GM12878 (cell line): Measurements from ENCODE around the gene KLF11. TPM values are rescaled to one million over a fixed set of nuclear protein-coding genes. Genes with fewer than 3 reads are reported as not detected.

ENCODE experiments used
- ATAC-seq: fragments of 200-7000 bp; cut with Tn5 transposase; 3 replicates; pipeline ENCODE4 v1.9.1; 2020; ENCODE audit warnings: mild to moderate bottlenecking, moderate library complexity
- BruUV-seq: library from RNA; stranded (reverse); fragments of 400-500 nt; replicated peaks from 2 replicates; lab custom pipeline; 2021; lab: Mats Ljungman, UMichigan
- CTCF ChIA-PET: fragments of 300-600 bp; sonication (Branson Sonifier 250); formaldehyde crosslinking; extraction: SDS; loops from one replicate; lab custom pipeline; 2021; ENCODE audit warnings: inconsistent platforms; lab: Yijun Ruan, JAX
- POLR2A ChIA-PET: fragments of 350-600 bp; formaldehyde crosslinking; extraction: SDS; loops from one replicate; lab custom pipeline; 2021; ENCODE audit warnings: inconsistent platforms; lab: Charles Lee
- RAD21 ChIA-PET: fragments of 300-600 bp; sonication (Branson Sonifier 250); formaldehyde crosslinking; loops from one replicate; lab custom pipeline; 2023; ENCODE audit warnings: antibody characterized with exemption; ENCODE audit not compliant: unreplicated experiment; lab: Charles Lee
- SMC1A ChIA-PET: fragments of 300-600 bp; sonication (Branson Sonifier 250); formaldehyde crosslinking; loops from one replicate; lab custom pipeline; 2023; ENCODE audit not compliant: unreplicated experiment, uncharacterized antibody; lab: Charles Lee
- DNase-seq: peaks from one replicate; pipeline ENCODE4 v3.0.0-alpha.2; 2011; ENCODE audit warnings: low read depth, low spot score
- FAIRE-seq: peaks from 3 replicates; lab custom pipeline; 2011; peaks lifted over from hg19 to GRCh38; lab: Jason Lieb, UNC
- H2AFZ ChIP-seq: 2 replicates; pipeline ENCODE4 v1.6.0; 2011; ENCODE audit warnings: low read depth, low read length, control low read depth; ENCODE audit not compliant: control insufficient read depth
- H3K27ac ChIP-seq: 2 replicates; pipeline ENCODE4 v1.5.1; 2011; ENCODE audit warnings: control low read depth; ENCODE audit not compliant: control insufficient read depth, insufficient read depth
- H3K27me3 ChIP-seq, 2 experiments: replicated peaks in 1 of 2; 2 replicates each; pipeline versions ENCODE4 v1.6.0 to v1.6.1; 2011; ENCODE audit warnings: low read length in 1 of 2; ENCODE audit not compliant: control insufficient read depth in 2 of 2, insufficient read depth in 2 of 2
- H3K36me3 ChIP-seq, 2 experiments: 2 replicates each; pipeline ENCODE4 v1.5.1; 2011; ENCODE audit warnings: low read length in 1 of 2; ENCODE audit not compliant: control insufficient read depth in 2 of 2, insufficient read depth in 2 of 2
- H3K4me1 ChIP-seq: 2 replicates; pipeline ENCODE4 v1.6.1; 2011; ENCODE audit warnings: mild to moderate bottlenecking, low read length, moderate library complexity, mixed read lengths; ENCODE audit not compliant: control insufficient read depth, insufficient read depth
- H3K4me2 ChIP-seq: 2 replicates; pipeline ENCODE4 v1.6.0; 2011; ENCODE audit warnings: control low read depth; ENCODE audit not compliant: control insufficient read depth, insufficient read depth
- H3K4me3 ChIP-seq: fragments of 200-600 bp; sonication (generic); 2 replicates; pipeline ENCODE4 v1.5.1; 2016
- H3K79me2 ChIP-seq: 2 replicates; pipeline ENCODE4 v1.6.0; 2011; ENCODE audit warnings: low read length; ENCODE audit not compliant: control insufficient read depth, insufficient read depth
- H3K9ac ChIP-seq: 2 replicates; pipeline ENCODE4 v1.8.0; 2011; ENCODE audit warnings: low read length, control low read depth, mixed read lengths; ENCODE audit not compliant: control insufficient read depth, insufficient read depth
- H3K9me3 ChIP-seq: replicated peaks from 3 replicates; pipeline ENCODE4 v1.5.1; 2011; ENCODE audit warnings: mild to moderate bottlenecking, low read length; ENCODE audit not compliant: control insufficient read depth, insufficient read depth
- H4K20me1 ChIP-seq: 2 replicates; pipeline ENCODE4 v1.6.0; 2011; ENCODE audit not compliant: control insufficient read depth, insufficient read depth
- BCL3 ChIP-seq: IDR thresholded peaks from 2 replicates; pipeline ENCODE4 v1.6.1; 2011; ENCODE audit warnings: borderline replicate concordance, low read depth, mild to moderate bottlenecking, moderate library complexity, low read length; ENCODE audit not compliant: insufficient read depth, poor library complexity, severe bottlenecking
- BRCA1 ChIP-seq: IDR thresholded peaks from 2 replicates; pipeline ENCODE4 v1.6.1; 2011; ENCODE audit warnings: low read depth, low read length, improper control_type of control experiment
- CBFB ChIP-seq: IDR thresholded peaks from 2 replicates; pipeline ENCODE4 v1.6.1; 2016; ENCODE audit warnings: antibody characterized with exemption, low read depth
- CTCF ChIP-seq, 3 experiments: IDR thresholded peaks in 2 of 3; conservative IDR thresholded peaks in 1 of 3; 2 replicates each; pipeline ENCODE4 v1.5.1; 2011; ENCODE audit warnings: low read depth in 3 of 3, low read length in 3 of 3, mild to moderate bottlenecking in 3 of 3, control low read depth in 2 of 3, moderate library complexity in 2 of 3, inconsistent platforms in 1 of 3, mixed read lengths in 1 of 3; ENCODE audit not compliant: control insufficient read depth in 2 of 3, insufficient read depth in 1 of 3; ENCODE audit errors: extremely low read depth in 1 of 3
- ELK1 ChIP-seq: IDR thresholded peaks from 2 replicates; pipeline ENCODE4 v1.6.1; 2012; ENCODE audit warnings: low read depth, low read length, improper control_type of control experiment
- FOXK2 ChIP-seq: fragments of 450-650 bp; IDR thresholded peaks from 2 replicates; pipeline ENCODE4 v1.6.1; 2017; ENCODE audit warnings: mild to moderate bottlenecking, moderate library complexity
- FOXM1 ChIP-seq: IDR thresholded peaks from 2 replicates; pipeline ENCODE4 v1.6.1; 2012; ENCODE audit warnings: low read depth, mild to moderate bottlenecking, inconsistent platforms, low read length, moderate library complexity
- IKZF1 ChIP-seq: fragments of 450-650 bp; conservative IDR thresholded peaks from 2 replicates; pipeline ENCODE4 v1.6.1; 2017; ENCODE audit warnings: antibody characterized with exemption, mild to moderate bottlenecking
- IKZF2 ChIP-seq, 2 experiments: fragments of 450-650 bp; IDR thresholded peaks; 2 replicates each; pipeline ENCODE4 v1.6.1; 2017; ENCODE audit warnings: mild to moderate bottlenecking in 2 of 2, moderate library complexity in 2 of 2
- JUND ChIP-seq: IDR thresholded peaks from 2 replicates; pipeline ENCODE4 v1.6.1; 2012; ENCODE audit warnings: low read depth, mild to moderate bottlenecking, low read length, improper control_type of control experiment, moderate library complexity
- MXI1 ChIP-seq: fragments of 150-350 bp; IDR thresholded peaks from 2 replicates; pipeline ENCODE4 v1.6.1; 2011; ENCODE audit warnings: low read depth, mild to moderate bottlenecking, inconsistent platforms, low read length, improper control_type of control experiment
- NR2C2 ChIP-seq: IDR thresholded peaks from 2 replicates; pipeline ENCODE4 v1.6.1; 2011; ENCODE audit warnings: borderline replicate concordance, low read depth; ENCODE audit not compliant: control insufficient read depth, insufficient read length
- PKNOX1 ChIP-seq: fragments of 450-650 bp; IDR thresholded peaks from 2 replicates; pipeline ENCODE4 v1.6.1; 2016; ENCODE audit warnings: mild to moderate bottlenecking
- SIN3A ChIP-seq: IDR thresholded peaks from 2 replicates; pipeline ENCODE4 v1.6.1; 2012; ENCODE audit warnings: low read depth, low read length, improper control_type of control experiment
- SIX5 ChIP-seq: IDR thresholded peaks from 2 replicates; pipeline ENCODE4 v1.6.1; 2011; ENCODE audit warnings: mild to moderate bottlenecking, low read depth, low read length, moderate library complexity; ENCODE audit not compliant: severe bottlenecking
- SMC3 ChIP-seq: IDR thresholded peaks from 2 replicates; pipeline ENCODE4 v1.6.1; 2011; ENCODE audit warnings: low read length, improper control_type of control experiment, borderline replicate concordance
- SRF ChIP-seq, 2 experiments: IDR thresholded peaks; 2 replicates each; pipeline ENCODE4 v1.6.1; 2011; ENCODE audit warnings: low read depth in 2 of 2, low read length in 2 of 2, mild to moderate bottlenecking in 1 of 2, moderate library complexity in 1 of 2
- ZNF24 ChIP-seq: fragments of 450-650 bp; IDR thresholded peaks from 2 replicates; pipeline ENCODE4 v1.6.1; 2017; ENCODE audit warnings: antibody characterized with exemption, mild to moderate bottlenecking
- WGBS: methylation state at CpG from one replicate; pipeline ENCODE4 v1.1.6; 2016; ENCODE audit warnings: low lambda C conversion rate; ENCODE audit not compliant: insufficient replicate concordance, insufficient coverage; ENCODE audit errors: missing lambda C conversion rate; 5-methylcytosine and 5-hydroxymethylcytosine counted together
- in situ Hi-C: fragments of 300-500 bp; cut with MboI; formaldehyde crosslinking; loops from 9 replicates; pipeline ENCODE4 v1.14.3; 2018; ENCODE audit warnings: mixed read lengths
- intact Hi-C: fragments of 100-400 bp; cut with micrococcal nuclease; formaldehyde crosslinking; loops from one replicate; pipeline ENCODE4 v1.14.2; 2022; ENCODE audit not compliant: unreplicated experiment
- polyA plus RNA-seq, 11 experiments: library from polyadenylated mRNA; depleted of rRNA in 4 of 11; unstranded in 6 of 11; stranded (reverse) in 5 of 11; fragments of >200 nt; fragmentation: Nextera tagmentation in 4 of 11; fragmentation: Illumina TruSeq in 1 of 11; extraction: Ambion mirVana in 4 of 11; extraction: Trizol in 1 of 11; gene quantifications; 1 replicate in 1 of 11; 2 replicates in 10 of 11; pipeline versions ENCODE4 v1.2.1 to v1.2.3, GENCODE V29; 2011 to 2016; ENCODE audit warnings: inconsistent platforms in 2 of 11, missing spikeins in 2 of 11, low read depth in 1 of 11
- total RNA-seq, 4 experiments: library from RNA; depleted of rRNA in 3 of 4; stranded (reverse); fragments of >200 nt in 3 of 4; fragmentation: Illumina TruSeq in 1 of 4; extraction: Trizol in 1 of 4; gene quantifications; 2 replicates each; pipeline versions ENCODE4 v1.2.1 to v1.2.3, GENCODE V29; 2013 to 2021

The KLF11 gene
- total and polyA plus RNA-seq, 10 of the 15 experiments (the other 5 are each of a cell fraction or from before 2014, with no cell fraction given), result 0.03 to 0.54 (median 0.14) TPM; not detected in 1

- H3K4me3 ChIP-seq, result no peak overlapping the region
- peak overlapping the region; percentile 71; the same call in 1 of the 2 replicates for H3K4me2 ChIP-seq
- no peaks in the 10 kb centered on the region for H4K20me1 ChIP-seq
- H3K9ac ChIP-seq, result no peak overlapping the region
- ChIA-PET POLR2A (no interaction called here), CTCF (interaction anchor here (0.6 to 6.2 kb wide), 5 partner anchors 9 to 231 kb away, joined by 3 to 82 read pairs (median 5); no protein-coding TSS in a partner anchor), SMC1A (no interaction called here), RAD21 (no interaction called here)
- no peak overlapping the region; the same call in 1 of the 2 replicates for H2AFZ ChIP-seq
- ATAC-seq, result peak; percentile 54
- no peaks in the 10 kb centered on the region for H3K79me2 ChIP-seq
- 25% methylated on average over 42 of the region's 90 CpGs for WGBS
- H3K27me3 ChIP-seq, result peaks cover 0 to 4% of the 10 kb centered on the region in 2 experiments; a peak in 1 of 4 replicates
- intact Hi-C loops (no loop called here), in situ Hi-C loops (no loop called here)
- no peaks in the 10 kb centered on the region for H3K36me3 ChIP-seq
- no peak overlapping the region for H3K27ac ChIP-seq
- no TSS peak for BruUV-seq
- FAIRE-seq, result no peak
- no peaks in the 10 kb centered on the region for H3K4me1 ChIP-seq
- DNase-seq, result no peak
- peaks cover 2% of the 10 kb centered on the region; the same call in 1 of the 3 replicates for H3K9me3 ChIP-seq
- TF ChIP-seq MXI1, result no peak
- 0 out of 2 replicates have a peak, but pooled peaks have one; percentile 54 for TF ChIP-seq JUND
- no peak for TF ChIP-seq SIN3A
- TF ChIP-seq SIX5, result no peak
- no peak for TF ChIP-seq SRF (IDR thresholded peaks at IDR 0.05; ENCODE audit: low read depth in 2 of 2, low read length in 2 of 2)
- TF ChIP-seq PKNOX1, result no peak
- TF ChIP-seq IKZF2 (IDR thresholded peaks at IDR 0.05), result no peak
- TF ChIP-seq NR2C2, result no peak
- TF ChIP-seq CBFB, result no peak
- 0 out of 2 replicates have a peak, but pooled peaks have one; percentile 62 for TF ChIP-seq IKZF1
- TF ChIP-seq ZNF24, result no peak
- no peak for TF ChIP-seq CTCF (IDR thresholded peaks at IDR 0.05 in 2 of 3, conservative IDR thresholded peaks at IDR 0.05 in 1 of 3; ENCODE audit: control insufficient read depth in 2 of 3, extremely low read depth in 1 of 3, insufficient read depth in 1 of 3, low read depth in 3 of 3, low read length in 3 of 3)
- TF ChIP-seq BRCA1, result no peak
- TF ChIP-seq SMC3, result no peak
- no peak for TF ChIP-seq FOXK2
- TF ChIP-seq ELK1, result no peak
- no peak for TF ChIP-seq BCL3
- no peak for TF ChIP-seq FOXM1
These were observed 704 bp downstream of the KLF11 start for GRCh38 chr2:10043906-10044601.
